IMR-90 (cell line): ENCODE measurements around the gene RBMS2.

Experiments used
- BHLHE40 ChIP-seq: fragments of 150-350 bp; IDR thresholded peaks from 2 replicates; pipeline ENCODE4 v1.6.1; 2016; ENCODE audit warnings: mild to moderate bottlenecking, low read depth, low read length
- CHD1 ChIP-seq: IDR thresholded peaks from 2 replicates; pipeline ENCODE4 v1.6.1; 2012; ENCODE audit warnings: low read depth, low read length, improper control_type of control experiment
- FOS ChIP-seq: fragments of 150-350 bp; IDR thresholded peaks from 2 replicates; pipeline ENCODE4 v1.6.1; 2016; ENCODE audit warnings: low read depth, low read length
- MAZ ChIP-seq: IDR thresholded peaks from 2 replicates; pipeline ENCODE4 v1.6.1; 2012; ENCODE audit warnings: low read depth, mild to moderate bottlenecking, low read length, improper control_type of control experiment, moderate library complexity, borderline replicate concordance
- MXI1 ChIP-seq: IDR thresholded peaks from 2 replicates; pipeline ENCODE4 v1.6.1; 2012; ENCODE audit warnings: low read depth, mild to moderate bottlenecking, low read length, moderate library complexity, borderline replicate concordance
- POLR2A ChIP-seq: IDR thresholded peaks from 2 replicates; pipeline ENCODE4 v1.6.1; 2012; ENCODE audit warnings: mild to moderate bottlenecking, low read depth, low read length
- RAD21 ChIP-seq: IDR thresholded peaks from 2 replicates; pipeline ENCODE4 v1.6.1; 2012; ENCODE audit warnings: low read length, improper control_type of control experiment
- RCOR1 ChIP-seq: IDR thresholded peaks from 2 replicates; pipeline ENCODE4 v1.6.1; 2012; ENCODE audit warnings: mild to moderate bottlenecking, low read length, improper control_type of control experiment; ENCODE audit not compliant: insufficient replicate concordance
- RFX5 ChIP-seq: IDR thresholded peaks from 2 replicates; pipeline ENCODE4 v1.8.0; 2012; ENCODE audit warnings: low read depth, mild to moderate bottlenecking, low read length, moderate library complexity
- SMC3 ChIP-seq: fragments of 150-350 bp; IDR thresholded peaks from 2 replicates; pipeline ENCODE4 v1.6.1; 2016; ENCODE audit warnings: low read depth, mild to moderate bottlenecking, antibody characterized with exemption, low read length, moderate library complexity
- TF ChIP-seq, protein P1 (sequence below): conservative IDR thresholded peaks from 2 replicates; pipeline ENCODE4 v1.5.1; 2012; ENCODE audit warnings: mild to moderate bottlenecking, low read depth, low read length, improper control_type of control experiment
- TF ChIP-seq, protein P2 (sequence below): fragments of 150-350 bp; IDR thresholded peaks from 2 replicates; pipeline ENCODE4 v1.6.1; 2017; ENCODE audit warnings: mild to moderate bottlenecking, antibody characterized with exemption, low read length, low read depth
- TF ChIP-seq, protein P3 (sequence below): fragments of 150-350 bp; IDR thresholded peaks from 2 replicates; pipeline ENCODE4 v1.6.1; 2016; ENCODE audit warnings: low read depth, mild to moderate bottlenecking, low read length, moderate library complexity, borderline replicate concordance

DNA sequence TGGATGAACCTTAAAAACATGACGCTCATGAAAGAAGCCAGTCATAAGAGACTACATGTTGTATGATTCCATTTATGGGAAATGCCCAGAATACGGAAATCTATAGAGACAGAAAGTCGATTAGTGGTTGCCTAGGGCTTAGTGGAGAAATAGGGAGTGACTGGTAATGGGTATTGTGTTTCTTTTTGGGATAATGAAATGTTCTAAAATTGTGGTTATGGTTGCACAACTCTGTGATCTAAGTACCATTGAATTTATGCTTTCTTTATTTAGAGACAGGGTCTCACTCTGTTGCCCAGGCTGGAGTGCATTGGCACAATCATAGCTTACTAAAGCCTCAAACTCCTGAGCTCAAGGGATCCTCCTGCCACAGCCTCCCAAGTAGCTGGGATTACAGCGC lies 8.0 kb downstream of the RBMS2 start:
- TF ChIP-seq, protein P1, sequence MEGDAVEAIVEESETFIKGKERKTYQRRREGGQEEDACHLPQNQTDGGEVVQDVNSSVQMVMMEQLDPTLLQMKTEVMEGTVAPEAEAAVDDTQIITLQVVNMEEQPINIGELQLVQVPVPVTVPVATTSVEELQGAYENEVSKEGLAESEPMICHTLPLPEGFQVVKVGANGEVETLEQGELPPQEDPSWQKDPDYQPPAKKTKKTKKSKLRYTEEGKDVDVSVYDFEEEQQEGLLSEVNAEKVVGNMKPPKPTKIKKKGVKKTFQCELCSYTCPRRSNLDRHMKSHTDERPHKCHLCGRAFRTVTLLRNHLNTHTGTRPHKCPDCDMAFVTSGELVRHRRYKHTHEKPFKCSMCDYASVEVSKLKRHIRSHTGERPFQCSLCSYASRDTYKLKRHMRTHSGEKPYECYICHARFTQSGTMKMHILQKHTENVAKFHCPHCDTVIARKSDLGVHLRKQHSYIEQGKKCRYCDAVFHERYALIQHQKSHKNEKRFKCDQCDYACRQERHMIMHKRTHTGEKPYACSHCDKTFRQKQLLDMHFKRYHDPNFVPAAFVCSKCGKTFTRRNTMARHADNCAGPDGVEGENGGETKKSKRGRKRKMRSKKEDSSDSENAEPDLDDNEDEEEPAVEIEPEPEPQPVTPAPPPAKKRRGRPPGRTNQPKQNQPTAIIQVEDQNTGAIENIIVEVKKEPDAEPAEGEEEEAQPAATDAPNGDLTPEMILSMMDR = no peak
- TF ChIP-seq, protein P2, sequence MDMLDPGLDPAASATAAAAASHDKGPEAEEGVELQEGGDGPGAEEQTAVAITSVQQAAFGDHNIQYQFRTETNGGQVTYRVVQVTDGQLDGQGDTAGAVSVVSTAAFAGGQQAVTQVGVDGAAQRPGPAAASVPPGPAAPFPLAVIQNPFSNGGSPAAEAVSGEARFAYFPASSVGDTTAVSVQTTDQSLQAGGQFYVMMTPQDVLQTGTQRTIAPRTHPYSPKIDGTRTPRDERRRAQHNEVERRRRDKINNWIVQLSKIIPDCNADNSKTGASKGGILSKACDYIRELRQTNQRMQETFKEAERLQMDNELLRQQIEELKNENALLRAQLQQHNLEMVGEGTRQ = no peak
- TF ChIP-seq RAD21 = no peak
- no peak for TF ChIP-seq POLR2A
- no peak for TF ChIP-seq MAZ
- TF ChIP-seq RCOR1 = no peak
- no peak for TF ChIP-seq FOS
- no peak for TF ChIP-seq CHD1
- TF ChIP-seq, protein P3, sequence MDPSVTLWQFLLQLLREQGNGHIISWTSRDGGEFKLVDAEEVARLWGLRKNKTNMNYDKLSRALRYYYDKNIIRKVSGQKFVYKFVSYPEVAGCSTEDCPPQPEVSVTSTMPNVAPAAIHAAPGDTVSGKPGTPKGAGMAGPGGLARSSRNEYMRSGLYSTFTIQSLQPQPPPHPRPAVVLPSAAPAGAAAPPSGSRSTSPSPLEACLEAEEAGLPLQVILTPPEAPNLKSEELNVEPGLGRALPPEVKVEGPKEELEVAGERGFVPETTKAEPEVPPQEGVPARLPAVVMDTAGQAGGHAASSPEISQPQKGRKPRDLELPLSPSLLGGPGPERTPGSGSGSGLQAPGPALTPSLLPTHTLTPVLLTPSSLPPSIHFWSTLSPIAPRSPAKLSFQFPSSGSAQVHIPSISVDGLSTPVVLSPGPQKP = no peak
- no peak for TF ChIP-seq SMC3
- no peak for TF ChIP-seq RFX5
- TF ChIP-seq MXI1 = no peak
- TF ChIP-seq BHLHE40 = no peak
